H1 (cell line): ENCODE data around the gene NBAS.

Source experiments
- BCL11A ChIP-seq, 2 experiments: IDR thresholded peaks; one replicate each; pipeline ENCODE4 v1.6.1; 2011; ENCODE audit warnings: low read depth in 2 of 2, low read length in 2 of 2, mild to moderate bottlenecking in 2 of 2
- EZH2 ChIP-seq: fragments of 200-600 bp; sonication (generic); IDR thresholded peaks from 2 replicates; pipeline ENCODE4 v1.7.1; 2012; ENCODE audit warnings: low read depth, mild to moderate bottlenecking, moderate library complexity, low read length, inconsistent platforms; ENCODE audit not compliant: severe bottlenecking
- HDAC6 ChIP-seq: IDR thresholded peaks from one replicate; pipeline ENCODE4 v1.7.1; 2012; ENCODE audit warnings: low read depth, mild to moderate bottlenecking, inconsistent platforms, low read length, moderate library complexity
- SP4 ChIP-seq: IDR thresholded peaks from 2 replicates; pipeline ENCODE4 v1.6.1; 2012; ENCODE audit warnings: low read length, inconsistent platforms
- TF ChIP-seq, protein P1 (sequence below), 3 experiments: IDR thresholded peaks; 1 replicate in 2 of 3; 2 replicates in 1 of 3; pipeline versions ENCODE4 v1.5.1 to v1.6.1; 2011; ENCODE audit warnings: low read length in 3 of 3, mild to moderate bottlenecking in 3 of 3, inconsistent platforms in 2 of 3, low read depth in 1 of 3, moderate library complexity in 1 of 3; ENCODE audit not compliant: insufficient read depth in 1 of 3; ENCODE audit errors: control extremely low read depth in 1 of 3

DNA sequence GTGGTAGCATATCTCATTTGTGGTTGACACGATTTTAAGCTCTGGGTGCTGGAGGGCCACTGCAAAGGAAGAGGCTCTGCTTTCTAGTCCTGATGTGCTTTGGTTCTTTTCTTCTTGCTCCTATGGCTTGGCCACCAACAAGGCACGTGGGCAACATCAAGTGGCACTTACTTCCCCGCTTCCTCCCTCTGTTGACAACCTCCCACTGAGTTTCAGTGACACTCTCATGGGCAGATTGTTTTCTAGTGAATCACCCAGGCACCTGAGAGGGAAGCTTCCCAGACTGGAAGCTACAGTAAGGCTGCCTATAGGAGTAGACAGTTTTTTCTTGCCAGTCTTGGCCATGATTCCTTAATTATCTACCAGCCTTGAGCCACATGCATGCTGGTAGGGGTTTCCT is 89.0 kb downstream of the NBAS start:
- no peak for TF ChIP-seq EZH2
- no peak for TF ChIP-seq BCL11A (IDR thresholded peaks at IDR 0.05; ENCODE audit: low read depth in 2 of 2, low read length in 2 of 2)
- TF ChIP-seq, protein P1, sequence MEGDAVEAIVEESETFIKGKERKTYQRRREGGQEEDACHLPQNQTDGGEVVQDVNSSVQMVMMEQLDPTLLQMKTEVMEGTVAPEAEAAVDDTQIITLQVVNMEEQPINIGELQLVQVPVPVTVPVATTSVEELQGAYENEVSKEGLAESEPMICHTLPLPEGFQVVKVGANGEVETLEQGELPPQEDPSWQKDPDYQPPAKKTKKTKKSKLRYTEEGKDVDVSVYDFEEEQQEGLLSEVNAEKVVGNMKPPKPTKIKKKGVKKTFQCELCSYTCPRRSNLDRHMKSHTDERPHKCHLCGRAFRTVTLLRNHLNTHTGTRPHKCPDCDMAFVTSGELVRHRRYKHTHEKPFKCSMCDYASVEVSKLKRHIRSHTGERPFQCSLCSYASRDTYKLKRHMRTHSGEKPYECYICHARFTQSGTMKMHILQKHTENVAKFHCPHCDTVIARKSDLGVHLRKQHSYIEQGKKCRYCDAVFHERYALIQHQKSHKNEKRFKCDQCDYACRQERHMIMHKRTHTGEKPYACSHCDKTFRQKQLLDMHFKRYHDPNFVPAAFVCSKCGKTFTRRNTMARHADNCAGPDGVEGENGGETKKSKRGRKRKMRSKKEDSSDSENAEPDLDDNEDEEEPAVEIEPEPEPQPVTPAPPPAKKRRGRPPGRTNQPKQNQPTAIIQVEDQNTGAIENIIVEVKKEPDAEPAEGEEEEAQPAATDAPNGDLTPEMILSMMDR (IDR thresholded peaks at IDR 0.05; ENCODE audit: control extremely low read depth in 1 of 3, insufficient read depth in 1 of 3, low read depth in 1 of 3, low read length in 3 of 3): no peak
- TF ChIP-seq SP4: no peak
- TF ChIP-seq HDAC6: no peak
